Colonic mucosa (tissue), 4 donors: ENCODE results near the gene GNPTAB. TPM values are rescaled to one million over a fixed set of nuclear protein-coding genes. Genes with fewer than 3 reads are reported as not detected.

Experiments
- DNase-seq: peaks from one replicate; pipeline ENCODE4 v3.0.0-alpha.2; 2020
- H3K27ac ChIP-seq: fragments of 200-600 bp; one replicate; pipeline ENCODE4 v1.8.0; 2021
- H3K27me3 ChIP-seq: fragments of 200-600 bp; one replicate; pipeline ENCODE4 v1.8.0; 2021
- H3K36me3 ChIP-seq: fragments of 200-600 bp; one replicate; pipeline ENCODE4 v1.8.0; 2021
- H3K4me1 ChIP-seq: fragments of 200-600 bp; one replicate; pipeline ENCODE4 v1.8.0; 2021; ENCODE audit warnings: mild to moderate bottlenecking
- H3K4me3 ChIP-seq: fragments of 200-600 bp; one replicate; pipeline ENCODE4 v1.8.0; 2021
- H3K9ac ChIP-seq, 2 donors: one replicate each; pipeline ENCODE4 v1.7.0; 2013; ENCODE audit warnings: control low read depth in 2 of 2, low read depth in 2 of 2, low read length in 2 of 2
- H3K9me3 ChIP-seq: fragments of 200-600 bp; one replicate; pipeline ENCODE4 v1.8.0; 2021
- CTCF ChIP-seq: fragments of 200-600 bp; IDR thresholded peaks from one replicate; pipeline ENCODE4 v1.8.0; 2022; ENCODE audit warnings: antibody characterized with exemption, mild to moderate bottlenecking
- intact Hi-C: fragments of 100-400 bp; cut with DNase I; formaldehyde crosslinking; loops from one replicate; pipeline ENCODE4 v1.14.1; 2022
- total RNA-seq, 2 donors: library from RNA; stranded (reverse); fragmentation: NEBNext Ultra II Directional in 1 of 2; extraction: Animal tissue kit (Norgen Biotek cat#: 25700) in 1 of 2; gene quantifications; one replicate each; pipeline ENCODE4 v1.2.1, GENCODE V29; 2021
- donor health status: healthy.
- donor health status: DM: no; HTN: no; CAD: no.
- donor health status: DM: no; HTN: no; CAD: no.

Gene GNPTAB
- total RNA-seq, 2 donors from 2014 or later: 49.1 to 103 TPM

DNA sequence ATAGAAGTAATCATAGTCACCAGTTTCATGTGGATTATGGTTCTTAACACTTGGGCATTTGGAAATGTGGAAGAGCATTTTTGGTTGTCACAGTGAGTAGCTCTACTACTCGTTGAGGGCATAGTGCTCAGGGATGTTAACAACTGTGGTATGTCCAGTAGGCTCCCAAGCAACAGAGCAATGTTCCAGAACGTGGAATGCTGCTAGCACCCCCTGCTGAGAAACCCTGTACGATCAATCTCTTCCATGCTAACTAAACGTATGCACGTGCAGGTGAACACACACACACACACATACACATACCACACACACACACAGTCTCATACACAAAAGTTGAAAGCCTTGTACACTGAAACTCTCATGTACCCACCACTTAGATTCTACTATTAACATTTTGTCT lies 16.6 kb upstream of the GNPTAB start:
- no peak for TF ChIP-seq CTCF
- DNase-seq: no peak
- Histone ChIP-seq H3K4me3 (no peak overlapping the region), H3K9me3 (no peaks in the 10 kb centered on the region), H3K4me1 (no peaks in the 10 kb centered on the region), H3K27me3 (no peaks in the 10 kb centered on the region), H3K9ac (no peak overlapping the region), H3K36me3 (no peaks in the 10 kb centered on the region), H3K27ac (no peak overlapping the region)
- intact Hi-C loops: no loop called here

DNA sequence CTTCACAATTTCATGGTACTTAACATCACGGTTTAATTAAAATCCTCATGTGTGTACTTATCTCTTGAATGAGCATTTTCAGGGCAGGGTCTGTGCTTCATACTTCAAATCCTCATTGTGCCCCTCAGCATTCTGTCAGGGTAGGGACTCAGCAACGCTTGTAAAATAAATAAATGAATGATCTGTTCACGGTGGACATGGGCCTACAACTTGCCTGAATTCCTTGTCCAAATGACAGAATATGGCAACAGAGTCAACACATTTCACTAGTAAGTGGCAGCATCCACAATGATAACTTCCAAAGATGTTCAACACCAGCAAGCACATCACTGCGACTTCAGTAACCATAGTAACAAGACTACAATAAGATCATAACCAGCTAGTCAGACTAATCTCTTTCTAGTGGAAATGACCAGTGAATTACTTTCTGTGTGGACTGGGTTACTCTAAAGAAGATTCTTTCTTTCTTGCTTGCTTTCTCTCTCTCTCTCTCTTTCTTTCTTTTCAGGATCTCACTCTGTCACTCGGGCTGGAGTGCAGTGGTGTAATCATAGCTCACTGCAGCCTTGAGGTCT lies 14.5 kb upstream of the GNPTAB start:
- Histone ChIP-seq H3K4me1 (no peaks in the 10 kb centered on the region), H3K36me3 (no peaks in the 10 kb centered on the region), H3K27ac (no peak overlapping the region), H3K9me3 (no peaks in the 10 kb centered on the region), H3K4me3 (no peak overlapping the region), H3K27me3 (no peaks in the 10 kb centered on the region), H3K9ac (no peak overlapping the region)
- no peak for TF ChIP-seq CTCF
- intact Hi-C loops: no loop called here
- no peak for DNase-seq

- no peak for TF ChIP-seq CTCF
- Histone ChIP-seq H3K27ac (no peak overlapping the region), H3K4me3 (no peak overlapping the region), H3K36me3 (no peaks in the 10 kb centered on the region), H3K4me1 (no peaks in the 10 kb centered on the region), H3K9ac (no peak overlapping the region), H3K9me3 (no peaks in the 10 kb centered on the region), H3K27me3 (no peaks in the 10 kb centered on the region)
- DNase-seq: no peak
- intact Hi-C loops: loop anchor here (5.0 kb wide), 1 partner anchor 69 kb away; no protein-coding TSS in a partner anchor
These were observed 10.3 kb upstream of the GNPTAB start for GRCh38 chr12:101841069-101841468.

DNA sequence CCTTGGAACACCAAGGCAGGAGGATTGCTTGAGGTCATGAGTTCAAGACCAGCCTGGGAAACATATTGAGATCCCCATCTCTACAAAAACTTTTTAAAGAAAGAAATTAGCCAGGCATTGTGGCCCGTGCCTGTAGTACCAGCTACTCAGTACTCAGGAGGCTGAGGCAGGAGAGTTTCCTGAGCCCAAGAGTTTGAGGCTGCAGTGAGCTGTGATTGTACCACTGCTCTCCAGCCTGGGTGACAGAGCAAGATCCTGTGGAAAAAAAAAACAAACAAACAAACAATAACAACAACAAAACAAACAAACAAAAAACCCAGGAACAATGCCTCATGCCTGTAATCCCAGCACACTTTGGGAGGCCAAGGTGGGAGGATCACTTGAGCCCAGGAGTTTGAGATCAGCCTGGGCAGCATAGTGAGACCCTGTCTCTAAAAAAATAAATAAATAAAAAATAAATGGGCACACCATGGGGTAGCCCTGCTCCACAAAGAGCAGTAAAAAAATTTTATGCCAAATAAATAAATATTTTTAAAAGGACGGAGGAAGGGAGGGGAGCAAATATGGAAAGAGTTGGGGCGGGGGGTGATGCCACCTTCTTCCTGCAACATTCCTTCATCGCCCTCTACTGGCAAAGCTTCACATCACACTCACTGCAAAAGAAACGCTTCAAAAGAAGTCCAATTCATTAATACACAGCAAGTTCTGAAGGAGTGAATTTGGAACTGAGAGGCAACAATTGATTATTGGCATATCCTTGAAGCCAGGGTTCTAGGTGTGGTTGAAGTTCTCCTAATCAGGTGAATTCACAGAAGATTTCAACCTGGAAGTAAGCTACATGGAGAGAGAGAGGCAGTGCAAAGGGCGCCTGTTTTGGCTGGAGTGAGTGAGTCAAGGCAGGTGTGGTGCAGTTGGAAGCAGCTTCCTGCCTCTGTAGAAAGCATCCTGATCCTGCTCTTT lies 8.8 kb upstream of the GNPTAB start:
- H3K27ac ChIP-seq: no peak overlapping the region
- peak; percentile 84 for TF ChIP-seq CTCF
- no peaks in the 10 kb centered on the region for H3K9me3 ChIP-seq
- intact Hi-C loops: loop anchor here (5.0 kb wide), 2 partner anchors 67 to 427 kb away; no protein-coding TSS in a partner anchor
- no peaks in the 10 kb centered on the region for H3K36me3 ChIP-seq
- no peaks in the 10 kb centered on the region for H3K27me3 ChIP-seq
- H3K4me3 ChIP-seq: no peak overlapping the region
- no peaks in the 10 kb centered on the region for H3K4me1 ChIP-seq
- no peak overlapping the region for H3K9ac ChIP-seq
- peak; percentile 87 for DNase-seq

- no peak overlapping the region for H3K27ac ChIP-seq
- intact Hi-C loops: loop anchor here (5.0 kb wide), 1 partner anchor 426 kb away; no protein-coding TSS in a partner anchor
- H3K9ac ChIP-seq: no peak overlapping the region
- no peak overlapping the region for H3K4me3 ChIP-seq
- TF ChIP-seq CTCF: no peak
- H3K36me3 ChIP-seq: no peaks in the 10 kb centered on the region
- no peaks in the 10 kb centered on the region for H3K9me3 ChIP-seq
- DNase-seq: no peak
- H3K27me3 ChIP-seq: no peaks in the 10 kb centered on the region
- no peaks in the 10 kb centered on the region for H3K4me1 ChIP-seq
These were observed 8.0 kb upstream of the GNPTAB start for GRCh38 chr12:101838628-101839323.
